GM19043 (cell line): ENCODE results near the gene TMEM170A.
"Not testable (repeated sequence)": the region's sequence is repeated elsewhere in the genome, so short reads cannot be mapped to it uniquely, and the experiment has no call there.

Experiments used
- ATAC-seq: cut with Tn5 transposase; IDR thresholded peaks from one replicate; pipeline ENCODE4 v1.9.1; 2021; ENCODE audit warnings: low read depth; ENCODE audit not compliant: unreplicated experiment

Gene TMEM170A

DNA sequence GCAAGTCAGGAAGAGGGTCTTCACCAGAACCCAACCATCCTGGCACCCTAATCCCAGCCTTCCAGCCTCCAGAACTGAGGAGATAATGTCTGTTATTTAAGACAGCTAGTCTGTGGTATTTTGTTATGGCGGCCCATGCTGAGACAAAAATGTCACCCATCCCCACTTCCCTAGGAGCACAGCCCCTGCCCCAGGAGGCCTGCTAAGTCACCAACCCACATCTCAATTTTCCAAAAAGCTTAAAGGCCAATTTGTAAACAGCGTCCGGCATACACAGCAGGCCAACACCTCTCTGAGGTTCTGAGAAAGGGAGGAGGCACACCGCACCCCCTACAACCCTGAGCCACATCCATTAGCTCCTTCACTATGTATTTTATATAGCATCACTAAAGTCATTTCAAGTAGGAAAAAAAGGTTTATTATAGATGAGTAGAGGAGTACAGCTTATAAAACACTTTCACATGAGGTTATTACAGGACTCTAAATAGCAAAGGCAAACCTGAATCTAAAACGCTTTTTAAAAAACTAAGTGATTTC lies 6.9 kb downstream of the TMEM170A start:
- no peak for ATAC-seq

DNA sequence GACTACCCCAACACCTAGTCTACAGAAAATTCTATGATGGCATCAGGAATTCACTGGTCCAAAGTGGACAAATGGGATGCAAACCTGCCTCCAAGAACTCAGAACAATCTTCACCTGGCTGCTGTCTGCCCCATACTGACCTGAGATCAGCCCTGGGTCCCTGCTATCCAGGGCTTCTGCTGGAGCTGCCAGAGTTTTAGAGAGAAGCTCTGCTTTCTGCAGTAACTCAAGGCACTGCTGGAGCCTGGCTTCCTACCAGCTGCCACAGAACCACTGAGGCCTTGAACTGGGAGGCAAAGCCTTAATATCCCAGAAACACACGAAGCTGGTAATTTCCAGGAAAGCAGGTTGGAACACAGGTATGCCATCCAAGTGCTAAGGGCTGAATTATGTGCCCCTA lies 7.5 kb downstream of the TMEM170A start:
- no peak for ATAC-seq

DNA sequence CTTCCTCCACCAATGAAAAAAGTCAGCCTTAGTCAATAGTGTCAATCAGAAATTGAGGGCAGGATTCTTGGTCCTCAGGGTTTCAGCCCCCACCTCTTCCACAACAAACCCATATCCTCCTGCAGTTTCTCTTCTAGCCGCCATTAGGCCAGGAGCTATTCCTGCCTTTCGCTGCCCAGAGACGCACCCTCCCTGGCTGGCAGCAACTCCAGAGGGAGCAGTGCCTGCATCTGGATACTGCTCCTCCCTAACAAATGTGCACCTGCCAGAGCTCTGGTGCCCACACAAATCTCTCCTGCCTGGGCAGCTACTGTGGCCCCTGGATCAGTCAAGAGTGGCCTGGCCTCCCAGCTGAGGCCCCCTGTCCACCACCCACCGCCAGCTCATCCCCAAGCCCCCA lies 8.0 kb downstream of the TMEM170A start:
- ATAC-seq, result not testable (repeated sequence)

DNA sequence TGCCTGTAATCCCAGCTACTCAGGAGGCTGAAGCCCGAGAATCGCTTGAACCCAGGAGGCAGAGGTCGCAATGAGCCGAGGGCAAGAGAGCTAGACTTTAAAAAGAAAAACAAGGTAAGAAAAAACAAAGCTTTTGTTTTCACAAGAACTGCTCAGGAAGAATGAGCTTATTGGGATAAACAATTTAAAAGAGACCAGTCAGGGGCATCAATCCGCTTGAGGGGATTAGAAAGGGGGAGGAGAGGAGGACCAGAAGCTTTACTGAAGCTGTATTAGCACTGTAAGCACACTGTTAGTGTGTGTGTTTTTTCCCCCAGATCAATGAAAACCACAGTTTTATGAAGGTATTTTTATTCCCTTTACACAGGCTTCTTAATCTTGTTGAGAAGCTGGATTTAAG lies 8.8 kb downstream of the TMEM170A start:
- no peak for ATAC-seq

DNA sequence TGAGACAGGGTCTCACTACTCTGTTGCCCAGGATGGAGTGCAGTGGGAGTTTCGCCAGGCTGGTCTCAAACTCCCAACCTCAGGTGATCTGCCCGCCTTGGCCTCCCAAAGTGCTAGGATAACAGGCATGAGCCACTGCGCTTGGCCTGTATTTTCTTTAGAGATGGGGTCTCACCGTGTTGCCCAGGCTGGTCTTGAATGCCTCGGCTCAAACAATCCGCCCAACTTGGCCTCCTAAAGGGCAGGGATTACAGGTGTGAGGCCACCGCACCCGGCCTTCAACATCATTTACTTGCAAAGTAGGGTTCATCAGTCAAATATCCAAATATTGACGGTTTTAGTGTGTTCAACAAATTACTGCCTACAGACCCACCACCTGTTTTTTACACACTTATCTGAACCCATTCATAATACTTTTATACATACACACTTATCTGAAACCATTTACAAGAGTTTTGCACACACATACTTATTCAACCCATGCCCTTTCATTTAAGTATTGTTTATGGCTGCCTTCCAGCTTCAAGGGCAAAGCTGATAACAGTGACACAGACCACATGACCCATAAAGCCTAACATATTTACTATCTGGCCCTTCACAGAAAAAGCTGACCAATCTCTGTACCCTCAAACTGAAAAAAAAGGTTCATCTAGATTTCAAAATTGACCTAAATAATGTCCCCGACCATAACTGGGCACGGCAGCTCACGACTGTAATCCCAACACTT lies 11.9 kb downstream of the TMEM170A start:
- no peak for ATAC-seq

DNA sequence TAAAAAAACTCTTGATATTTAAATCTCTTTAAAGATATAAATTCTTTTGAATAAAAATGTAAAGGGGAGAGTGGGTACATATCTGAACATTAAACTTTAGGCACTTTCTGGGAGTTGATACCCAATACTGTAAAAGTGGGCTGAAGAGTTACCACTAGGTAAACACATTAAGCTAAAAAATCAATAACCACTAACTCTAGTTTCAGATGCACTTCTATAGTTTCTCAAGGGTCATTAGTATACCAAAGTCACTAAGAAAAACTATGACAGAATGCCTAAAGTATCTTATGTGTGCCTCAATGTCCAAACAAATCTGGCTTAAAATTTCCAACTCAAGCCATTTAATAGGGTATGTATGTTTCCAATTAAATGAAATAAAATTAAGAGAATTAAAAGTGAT lies 18.1 kb downstream of the TMEM170A start:
- no peak for ATAC-seq

DNA sequence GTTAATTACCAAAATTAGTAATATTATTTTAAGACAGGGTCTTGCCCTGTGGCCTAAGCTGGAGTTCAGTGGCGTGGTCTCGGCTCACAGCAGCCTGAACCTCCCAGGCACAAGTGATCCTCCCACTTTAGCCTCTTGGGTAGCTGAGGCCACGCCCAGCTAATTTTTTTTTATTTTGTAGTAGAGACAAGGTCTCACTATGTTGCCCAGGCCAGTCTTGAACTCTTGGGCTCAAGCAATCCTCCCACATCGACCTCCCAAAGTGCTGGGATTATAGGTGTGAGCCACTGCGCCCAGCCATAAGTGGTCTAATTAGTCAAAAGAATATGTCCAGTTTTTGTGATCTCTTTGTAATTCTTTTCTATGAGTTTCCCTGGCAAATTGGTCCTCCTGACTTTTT lies 19.2 kb downstream of the TMEM170A start:
- no peak for ATAC-seq

DNA sequence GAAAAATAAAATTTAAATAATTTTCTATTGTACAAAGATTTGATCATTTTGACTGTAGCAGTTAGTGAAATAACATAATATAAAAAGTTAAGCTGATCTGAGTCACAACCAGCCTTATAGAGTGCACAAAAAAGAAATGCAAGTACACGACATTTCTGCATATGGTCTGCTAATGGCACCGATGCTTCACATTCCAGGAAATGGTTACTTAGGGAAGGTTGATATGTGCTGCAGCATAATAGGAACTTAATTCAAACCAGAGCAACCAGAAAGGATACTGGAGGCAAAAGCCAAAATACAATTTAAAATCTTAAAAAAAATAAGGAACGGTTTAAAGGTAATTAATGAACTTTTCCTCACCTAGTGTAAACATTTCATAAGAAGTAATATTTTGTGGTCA lies 21.2 kb downstream of the TMEM170A start:
- ATAC-seq, result no peak

DNA sequence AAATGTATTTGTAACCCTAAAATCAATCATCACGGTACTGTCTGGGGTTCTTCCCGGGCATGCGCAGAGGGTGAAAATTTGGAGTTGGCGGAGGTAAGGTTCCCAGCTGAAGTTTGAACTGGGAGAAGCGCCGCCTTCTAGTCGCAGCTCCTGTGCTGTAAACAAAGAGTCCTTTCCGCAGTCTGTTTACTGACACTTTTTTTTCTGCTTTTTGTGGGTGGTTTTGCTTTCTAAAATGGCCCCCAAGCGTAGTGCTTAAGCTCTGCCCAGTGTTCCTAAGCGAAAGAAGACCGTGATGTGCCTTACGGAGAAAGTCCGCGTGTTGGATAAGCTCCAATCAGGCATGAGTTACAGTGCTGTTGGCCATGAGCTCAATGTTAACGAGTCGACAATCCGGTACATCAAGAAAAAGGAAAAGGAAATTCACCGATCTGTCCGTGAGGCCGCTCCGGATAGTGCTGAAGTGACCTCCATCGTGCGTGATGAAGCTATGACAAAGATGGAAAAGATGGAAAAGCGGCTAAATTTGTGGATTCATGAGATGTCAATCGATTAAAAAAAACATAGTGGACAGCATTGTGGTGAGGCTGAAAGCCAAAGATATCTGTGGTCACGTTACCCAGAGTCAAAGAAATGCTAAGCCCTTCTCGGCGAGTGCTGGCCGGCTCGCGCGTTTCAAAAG lies 30.6 kb downstream of the TMEM170A start:
- peak; percentile 50 for ATAC-seq

DNA sequence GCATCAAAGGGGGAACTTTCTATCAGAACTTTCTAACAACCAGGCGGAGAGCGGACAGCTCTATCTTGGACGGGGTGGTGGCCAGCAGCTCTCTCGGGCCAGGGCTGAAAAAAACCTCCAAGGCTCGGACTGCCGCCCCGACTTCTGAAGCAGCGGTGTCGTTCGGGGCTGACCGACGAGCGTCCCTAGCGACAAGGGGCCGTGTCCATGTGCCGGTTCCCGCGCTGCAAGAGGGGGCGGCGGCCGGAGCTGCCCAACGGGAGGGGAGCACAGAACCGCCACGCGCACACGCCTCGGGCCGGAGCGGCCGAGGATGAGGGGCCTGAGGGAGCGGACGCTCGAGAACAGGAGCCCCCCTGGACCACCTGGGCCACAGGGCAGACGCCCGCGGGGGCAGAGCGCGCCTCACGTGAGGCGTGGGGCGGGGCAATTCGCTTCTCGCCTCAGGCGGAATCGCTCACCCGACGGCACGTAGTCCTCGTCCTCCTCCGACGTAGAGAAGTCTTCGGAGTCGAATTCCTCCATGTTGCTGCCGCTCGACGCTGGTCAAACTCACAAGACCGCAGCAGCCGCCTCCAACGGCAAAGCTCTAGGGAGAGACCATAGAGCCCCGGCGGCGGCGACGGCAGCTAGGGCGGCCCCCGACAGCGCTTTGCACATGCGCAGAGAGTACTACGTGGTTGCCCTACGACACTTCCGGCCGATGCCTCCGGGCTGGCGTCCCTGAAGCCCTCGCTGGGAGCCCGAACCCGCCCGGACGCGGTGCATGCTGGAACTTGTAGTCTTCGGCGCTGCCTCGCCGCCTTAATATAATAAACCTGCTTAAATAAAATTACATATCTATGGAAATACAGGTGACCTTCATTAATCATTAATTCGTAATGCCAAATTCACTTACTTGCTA lies 31.4 kb downstream of the TMEM170A start, which contains the start of gene CFDP1:
Gene CFDP1 (minus strand): TSS at position 676 of the 904 bp plus-strand sequence. CDS start 151 bp downstream, at position 525.
- peak; percentile 90 for ATAC-seq

DNA sequence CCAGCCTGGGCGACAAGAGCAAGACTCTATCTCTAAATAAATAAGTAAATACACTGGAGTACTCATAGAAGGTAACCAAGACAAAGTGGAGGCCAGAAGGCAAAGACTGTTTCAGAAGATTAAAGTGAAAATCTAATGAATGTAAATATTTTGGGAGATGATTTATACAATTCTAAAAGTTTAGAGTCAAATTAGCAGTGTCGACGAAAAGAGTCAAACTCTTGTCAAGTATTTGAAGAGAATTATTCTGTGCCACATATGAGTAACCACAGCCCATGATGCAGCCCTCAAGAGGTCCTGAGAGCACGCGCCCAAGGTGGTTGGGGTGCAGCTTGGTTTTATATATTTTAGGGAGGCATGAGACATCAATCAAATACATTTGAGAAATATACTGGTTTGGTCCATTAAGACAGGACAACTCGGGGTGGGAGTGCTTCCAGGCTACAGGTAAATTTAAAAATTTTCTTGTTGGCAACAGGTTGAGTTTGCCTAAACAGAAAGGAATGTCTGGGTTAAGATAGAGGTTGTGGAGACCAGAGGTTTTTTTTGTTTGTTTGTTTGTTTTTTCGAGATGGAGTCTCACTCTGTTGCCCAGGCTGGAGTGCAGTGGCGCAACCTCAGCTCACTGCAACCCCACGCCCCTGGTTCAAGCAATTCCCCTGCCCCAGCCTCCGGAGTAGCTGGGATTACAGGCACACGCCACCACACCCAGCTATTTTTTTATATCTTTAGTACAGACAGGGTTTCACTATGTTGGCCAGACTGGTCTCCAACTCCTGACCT lies 34.7 kb downstream of the TMEM170A start:
- no peak for ATAC-seq

DNA sequence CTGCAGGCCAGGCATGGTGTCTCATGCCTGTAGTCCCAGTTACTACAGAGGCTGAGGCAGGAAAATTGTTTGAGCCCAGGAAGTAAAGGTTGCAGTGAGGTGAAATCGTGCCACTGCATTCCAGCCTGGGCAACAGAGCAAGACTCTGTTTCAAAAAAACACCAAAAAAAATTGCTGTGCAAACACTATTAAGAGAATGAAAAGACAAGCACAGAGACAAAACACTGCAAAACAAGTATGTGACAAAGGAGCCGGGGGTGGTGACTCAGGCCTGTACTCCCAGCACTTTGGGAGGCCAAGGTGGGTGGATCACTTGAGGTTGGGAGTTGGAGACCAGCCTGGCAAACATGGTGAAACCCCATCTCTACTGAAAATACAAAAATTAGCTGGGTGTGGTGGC lies 38.0 kb downstream of the TMEM170A start:
- ATAC-seq, result not testable (repeated sequence)

DNA sequence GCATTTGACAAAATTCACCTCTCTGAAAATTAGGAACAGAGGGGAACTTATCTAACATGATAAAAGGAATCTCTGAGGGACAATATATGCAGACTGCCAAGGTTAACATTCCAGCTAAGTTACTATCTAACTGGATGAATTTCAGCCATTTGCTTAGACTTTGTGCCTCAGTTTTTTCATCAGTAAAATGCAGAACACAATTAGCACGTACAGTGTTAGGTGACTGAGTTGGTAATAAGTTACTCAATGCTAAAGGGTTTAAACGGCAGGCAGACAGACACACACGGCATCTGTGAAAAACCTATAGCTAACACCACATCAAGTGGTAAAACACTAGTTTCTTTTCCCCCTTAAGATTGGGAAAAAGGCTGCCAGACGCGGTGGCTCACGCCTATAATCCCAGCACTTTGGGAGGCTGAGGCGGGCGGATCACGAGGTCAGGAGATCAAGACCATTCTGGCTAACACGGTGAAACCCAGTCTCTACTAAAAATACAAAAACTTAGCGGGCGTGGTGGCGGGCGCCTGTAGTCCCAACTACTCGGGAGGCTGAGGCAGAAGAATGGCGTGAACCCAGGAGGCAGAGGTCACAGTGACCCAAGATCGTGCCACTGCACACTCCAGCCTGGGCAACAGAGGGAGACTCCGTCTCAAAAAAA lies 40.3 kb downstream of the TMEM170A start:
- not testable (repeated sequence) for ATAC-seq

DNA sequence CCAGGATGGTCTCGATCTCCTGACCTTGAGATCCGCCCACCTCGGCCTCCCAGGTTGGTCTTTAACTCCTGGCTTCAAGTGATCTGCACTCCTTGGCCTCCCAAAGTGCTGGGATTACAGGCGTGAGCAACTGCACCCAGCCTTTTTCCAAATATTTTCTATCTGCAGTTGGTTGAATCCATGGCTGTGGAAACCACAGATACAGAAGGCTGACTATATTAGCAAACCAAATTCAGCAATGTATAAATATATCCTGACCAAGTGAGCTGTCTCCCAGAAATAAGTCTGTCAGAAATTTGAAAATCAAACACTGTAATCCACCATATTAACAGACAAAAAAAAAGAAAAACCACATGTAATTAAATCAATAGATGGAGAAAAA lies 40.8 kb downstream of the TMEM170A start:
- ATAC-seq, result no peak

DNA sequence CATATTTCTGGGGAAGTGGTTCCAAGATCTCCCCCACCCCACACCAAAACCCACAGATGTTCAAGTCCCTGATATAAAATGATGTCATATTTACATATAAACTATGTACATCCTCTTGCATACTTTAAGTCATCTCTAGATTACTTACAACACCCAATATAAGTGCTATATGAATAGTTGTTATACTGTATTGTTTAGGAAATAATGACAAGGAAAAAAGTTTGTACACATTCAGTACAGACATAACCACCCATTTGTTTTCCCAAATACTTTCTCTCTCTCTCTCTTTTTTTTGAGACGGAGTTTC lies 42.7 kb downstream of the TMEM170A start:
- no peak for ATAC-seq

DNA sequence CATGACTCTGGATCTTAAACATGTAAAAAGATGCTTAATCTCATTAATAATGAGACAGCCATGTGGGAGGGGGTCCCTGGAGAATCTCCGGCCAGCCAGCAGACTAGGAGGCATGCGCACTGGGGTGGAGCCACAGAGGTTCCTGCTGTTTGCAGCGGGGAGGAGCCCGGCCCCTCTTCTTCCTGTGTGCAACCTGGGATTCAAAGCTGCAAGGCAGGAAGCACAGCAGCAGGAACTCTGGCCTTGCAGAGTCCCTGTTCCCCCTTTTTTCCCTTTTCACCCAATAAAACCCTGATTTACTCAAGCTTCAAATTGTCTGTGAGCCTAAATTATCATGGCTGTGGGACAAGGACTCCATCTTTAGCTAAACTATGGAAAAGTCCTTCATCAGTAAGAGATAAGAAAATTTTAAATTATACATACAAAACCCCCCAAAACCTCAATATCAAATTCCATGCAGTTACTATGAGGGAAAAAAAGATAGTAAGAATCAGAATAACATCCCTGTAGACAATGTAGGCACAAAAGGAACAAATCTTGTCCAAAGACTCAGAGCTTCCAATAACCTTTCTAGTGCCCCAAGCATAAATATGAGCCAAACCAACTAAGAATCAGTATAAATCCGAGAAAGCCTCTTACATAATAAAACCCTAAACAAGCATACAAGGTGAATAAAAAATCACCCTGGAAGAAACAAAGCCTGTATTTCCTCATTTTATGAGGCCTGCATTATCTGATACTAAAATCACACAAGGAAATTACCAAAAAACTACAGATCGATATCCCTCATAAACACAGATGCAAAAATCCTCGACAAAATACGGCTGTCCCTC lies 43.3 kb downstream of the TMEM170A start:
- peak; percentile 78 for ATAC-seq

DNA sequence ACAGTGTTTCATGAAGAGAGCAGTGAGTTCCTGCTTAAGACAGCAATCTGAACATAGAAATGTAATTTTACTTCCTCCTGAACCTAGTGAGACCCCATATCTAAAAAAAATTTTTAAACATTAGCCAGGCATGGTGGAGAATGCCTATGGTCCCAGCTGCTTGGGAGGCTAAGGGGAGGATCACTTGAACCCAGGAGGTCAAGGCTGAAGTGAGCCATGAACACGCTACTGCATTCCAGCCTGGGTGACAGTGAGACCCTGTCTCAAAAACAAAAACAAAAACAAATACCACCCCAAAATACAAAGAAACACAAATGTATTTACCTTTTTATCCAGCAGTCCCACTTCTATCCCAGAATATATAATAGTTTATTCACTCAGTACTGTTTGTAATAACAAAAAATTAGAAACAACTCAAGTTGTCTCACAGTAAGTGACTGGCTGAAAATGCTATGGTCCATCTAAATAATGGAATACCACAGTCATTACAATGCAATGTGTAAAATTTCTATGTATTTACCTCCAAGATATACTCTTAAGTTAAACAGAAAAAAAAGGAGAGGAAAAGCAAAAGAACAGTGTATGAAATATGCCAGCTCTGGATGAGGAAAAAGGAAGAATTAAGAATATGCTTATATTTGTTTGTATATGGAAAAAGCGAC lies 47.5 kb downstream of the TMEM170A start:
- ATAC-seq, result no peak

DNA sequence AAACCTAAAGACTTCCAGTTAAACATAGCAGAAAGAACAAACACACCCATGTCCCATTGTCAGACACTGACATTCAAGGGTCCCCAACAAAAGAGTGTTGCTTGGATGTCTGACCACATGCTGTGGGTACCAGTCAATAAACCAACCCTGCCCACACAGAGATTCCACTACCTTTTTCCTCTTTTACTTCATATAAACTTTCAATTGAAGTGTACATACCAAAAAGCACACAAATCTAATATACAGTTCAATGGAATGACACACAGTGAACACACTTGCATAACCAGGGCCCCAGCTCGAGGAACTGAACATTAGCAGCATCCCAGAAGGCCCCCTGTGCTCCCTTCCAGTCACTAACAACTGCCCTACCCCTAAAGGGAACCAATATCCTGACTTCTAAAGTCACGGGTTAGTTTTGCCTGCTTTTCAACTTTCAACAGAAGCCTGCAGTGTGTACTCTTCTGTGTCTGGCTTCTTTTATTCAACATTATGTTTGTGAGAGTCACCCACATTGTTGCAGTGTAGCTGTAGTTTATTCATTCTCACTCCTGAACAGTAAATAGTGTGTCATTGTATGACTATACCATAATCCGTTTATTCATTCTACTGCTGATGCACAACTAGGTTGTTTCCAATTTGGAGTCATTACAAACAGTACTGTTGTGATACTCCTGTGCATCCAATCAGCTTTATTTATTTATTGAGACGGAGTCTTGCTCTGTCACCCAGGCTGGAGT lies 49.2 kb downstream of the TMEM170A start:
- no peak for ATAC-seq
